Epithelial cell of esophagus (primary cell): ENCODE results near the gene MDH1B.

Source experiments
- DNase-seq: peaks from one replicate; pipeline ENCODE4 v3.0.0; 2010; ENCODE audit warnings: low read depth
- H3K4me3 ChIP-seq: 2 replicates; pipeline ENCODE4 v1.5.1; 2011; ENCODE audit warnings: mild to moderate bottlenecking, low read length, control low read depth
- TF ChIP-seq, protein P1 (sequence below): IDR thresholded peaks from 2 replicates; pipeline ENCODE4 v1.5.1; 2011; ENCODE audit warnings: low read depth, mild to moderate bottlenecking, low read length, control low read depth, inconsistent platforms; ENCODE audit not compliant: insufficient read depth; ENCODE audit errors: missing control alignments

MDH1B gene

DNA sequence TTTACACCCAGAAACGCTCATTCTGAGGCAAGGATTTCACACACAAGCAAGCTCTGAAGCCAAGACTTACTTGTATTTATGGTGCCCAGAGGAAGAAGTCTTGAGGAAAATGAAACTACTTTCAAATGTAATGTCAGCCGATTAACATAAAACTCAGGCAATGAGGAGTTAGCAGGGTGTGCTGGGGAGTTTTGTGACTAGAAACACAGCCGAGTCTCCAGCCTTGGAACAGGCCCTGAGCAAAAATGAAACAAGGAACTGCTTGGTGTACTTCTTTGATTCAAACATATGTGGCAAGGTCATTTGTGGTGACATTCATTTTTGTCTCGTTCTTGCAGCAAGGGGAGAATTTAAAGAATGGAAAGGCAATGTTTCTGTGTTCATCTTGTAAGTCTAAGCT, 51.4 kb downstream of the MDH1B start:
- TF ChIP-seq, protein P1, sequence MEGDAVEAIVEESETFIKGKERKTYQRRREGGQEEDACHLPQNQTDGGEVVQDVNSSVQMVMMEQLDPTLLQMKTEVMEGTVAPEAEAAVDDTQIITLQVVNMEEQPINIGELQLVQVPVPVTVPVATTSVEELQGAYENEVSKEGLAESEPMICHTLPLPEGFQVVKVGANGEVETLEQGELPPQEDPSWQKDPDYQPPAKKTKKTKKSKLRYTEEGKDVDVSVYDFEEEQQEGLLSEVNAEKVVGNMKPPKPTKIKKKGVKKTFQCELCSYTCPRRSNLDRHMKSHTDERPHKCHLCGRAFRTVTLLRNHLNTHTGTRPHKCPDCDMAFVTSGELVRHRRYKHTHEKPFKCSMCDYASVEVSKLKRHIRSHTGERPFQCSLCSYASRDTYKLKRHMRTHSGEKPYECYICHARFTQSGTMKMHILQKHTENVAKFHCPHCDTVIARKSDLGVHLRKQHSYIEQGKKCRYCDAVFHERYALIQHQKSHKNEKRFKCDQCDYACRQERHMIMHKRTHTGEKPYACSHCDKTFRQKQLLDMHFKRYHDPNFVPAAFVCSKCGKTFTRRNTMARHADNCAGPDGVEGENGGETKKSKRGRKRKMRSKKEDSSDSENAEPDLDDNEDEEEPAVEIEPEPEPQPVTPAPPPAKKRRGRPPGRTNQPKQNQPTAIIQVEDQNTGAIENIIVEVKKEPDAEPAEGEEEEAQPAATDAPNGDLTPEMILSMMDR: no peak
- DNase-seq: no peak
- H3K4me3 ChIP-seq: no peak overlapping the region

DNA sequence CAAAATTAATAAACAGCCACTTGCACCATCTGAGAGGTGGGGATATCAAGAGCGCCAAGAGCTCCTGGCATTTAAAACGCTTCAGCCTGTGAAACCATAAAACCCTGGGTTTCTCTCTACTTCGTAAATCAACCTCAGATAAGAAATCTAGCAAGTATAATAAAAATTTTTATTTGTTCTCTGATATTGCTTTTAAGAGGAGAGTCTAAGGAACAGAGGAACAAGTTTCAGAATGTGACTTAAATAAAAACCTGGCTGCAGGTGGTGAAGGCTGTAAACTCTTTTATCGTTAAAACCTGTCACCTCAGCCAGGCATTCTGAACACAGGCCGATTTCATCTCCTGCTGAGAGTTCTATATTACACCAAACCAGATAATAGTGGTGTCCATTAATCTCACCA, 56.8 kb downstream of the MDH1B start:
- no peak for DNase-seq
- no peak overlapping the region for H3K4me3 ChIP-seq
- TF ChIP-seq, protein P1: no peak

DNA sequence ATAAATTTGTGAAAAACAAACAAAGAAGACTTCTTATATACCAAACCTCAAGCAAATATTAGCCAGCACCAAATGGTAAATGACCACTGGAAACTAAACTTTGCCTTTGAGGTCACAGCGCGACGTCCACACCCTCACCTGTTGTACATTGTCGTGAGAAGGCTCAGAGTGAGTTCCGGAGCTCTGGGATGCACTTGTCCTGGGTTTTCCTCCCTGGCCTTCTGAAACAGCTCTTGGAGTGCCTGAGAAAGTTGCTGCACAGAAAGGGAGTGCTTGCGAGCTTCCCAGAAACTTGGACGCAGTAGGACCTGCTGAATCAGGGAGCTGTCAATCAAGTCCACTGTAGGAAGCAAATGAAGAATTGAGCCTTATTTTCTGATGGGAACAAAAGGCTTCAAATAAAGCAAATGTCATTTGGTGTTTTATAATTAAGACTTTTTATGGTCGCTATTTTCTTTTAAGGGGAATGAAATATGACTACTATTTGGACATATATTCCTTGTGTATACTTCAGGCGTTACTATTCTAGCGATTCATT, 57.9 kb downstream of the MDH1B start:
- TF ChIP-seq, protein P1: no peak
- H3K4me3 ChIP-seq: no peak overlapping the region
- no peak for DNase-seq

DNA sequence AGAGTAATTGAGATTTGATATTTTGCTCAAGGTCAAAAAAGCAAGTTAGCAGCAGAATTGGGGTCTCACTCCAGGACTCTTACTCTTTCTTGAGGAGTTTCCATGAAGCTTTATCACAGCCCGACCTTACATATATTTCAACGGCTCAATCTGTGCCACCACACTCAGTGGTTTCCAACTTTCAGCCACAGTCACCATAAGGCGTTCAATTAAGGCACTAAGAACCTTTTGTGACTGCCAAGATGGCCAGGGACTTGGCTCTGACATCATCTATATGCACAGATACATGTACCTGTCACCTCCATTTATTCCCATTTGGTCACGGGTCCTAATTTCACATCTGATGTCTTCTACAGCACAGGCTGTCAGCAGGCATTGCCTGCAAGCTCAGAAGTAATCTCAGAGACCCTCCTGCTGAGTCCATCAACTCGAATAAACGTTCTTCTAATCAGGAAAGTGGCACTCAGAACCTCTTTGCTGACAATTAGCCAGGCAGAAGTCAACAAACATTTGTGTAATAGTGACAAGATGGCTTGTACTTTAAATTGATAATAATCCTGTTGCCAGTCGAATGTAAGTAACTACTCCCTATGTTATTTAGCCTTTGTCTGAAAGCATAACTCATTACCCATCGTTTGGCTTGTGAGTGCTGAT, 63.0 kb downstream of the MDH1B start:
- TF ChIP-seq, protein P1: no peak
- no peak for DNase-seq
- no peak overlapping the region for H3K4me3 ChIP-seq

DNA sequence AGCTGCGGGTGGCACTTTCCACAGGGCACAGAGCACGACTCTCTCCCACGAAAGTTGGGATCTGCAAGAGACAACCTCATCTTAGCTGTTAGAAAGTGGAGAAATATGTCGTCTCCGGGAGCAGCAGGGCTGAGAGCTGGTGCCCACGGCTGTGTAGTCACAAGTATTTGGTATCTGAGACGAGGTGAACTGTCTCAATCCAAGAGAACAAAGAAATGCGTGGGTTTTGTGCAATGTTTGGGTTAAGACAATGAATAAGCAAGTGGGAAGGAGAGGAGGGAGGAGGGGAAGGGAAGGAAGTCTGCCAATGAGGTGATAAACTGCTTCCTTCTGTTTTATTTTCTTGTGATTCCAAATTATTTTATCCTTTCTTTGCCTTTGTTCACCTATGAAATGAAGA, 65.0 kb downstream of the MDH1B start:
- H3K4me3 ChIP-seq: no peak overlapping the region
- TF ChIP-seq, protein P1: no peak
- peak; percentile 30 for DNase-seq

DNA sequence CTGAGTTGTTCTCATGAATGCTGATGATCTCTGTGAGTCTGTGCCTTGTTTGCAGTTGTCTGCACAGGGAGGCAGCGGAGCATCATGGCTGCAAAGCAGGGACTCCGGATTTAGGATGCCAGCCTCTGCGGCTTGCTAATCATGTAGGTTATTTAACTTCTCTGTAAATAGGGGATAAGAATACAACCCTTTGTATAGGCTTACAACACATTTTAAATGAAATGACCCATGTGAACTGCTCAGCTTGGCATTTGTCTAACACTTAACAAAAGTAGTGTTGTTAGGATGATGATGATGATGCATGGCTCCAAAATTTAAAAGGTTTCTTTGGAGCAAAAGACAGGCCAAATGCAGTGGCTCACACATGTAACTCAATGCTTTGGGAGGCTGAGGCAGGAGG, 66.3 kb downstream of the MDH1B start:
- DNase-seq: no peak
- H3K4me3 ChIP-seq: no peak overlapping the region
- TF ChIP-seq, protein P1: no peak

DNA sequence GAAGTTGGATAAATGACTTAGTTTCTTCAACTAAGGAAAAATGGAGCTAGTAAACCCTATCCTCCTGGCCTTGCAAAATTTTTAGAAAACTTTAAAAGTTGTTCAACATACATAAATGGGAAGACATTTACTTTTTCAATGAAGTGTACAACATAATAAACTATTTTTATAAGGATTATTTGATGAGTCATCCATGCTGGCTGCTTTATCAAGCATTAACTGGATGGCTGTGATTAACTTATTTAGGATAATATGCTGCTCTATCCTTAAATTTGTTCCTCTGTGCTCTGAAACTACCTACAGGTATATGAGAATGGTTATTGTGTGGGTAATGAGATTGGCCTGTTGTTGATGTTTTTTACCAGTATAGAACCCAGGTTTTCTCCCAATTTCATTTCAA, 68.2 kb downstream of the MDH1B start:
- DNase-seq: no peak
- TF ChIP-seq, protein P1: no peak
- no peak overlapping the region for H3K4me3 ChIP-seq
